DOHH2 (cell line): ENCODE data around the gene FCGR2B.

ENCODE experiments used
- H3F3A ChIP-seq: fragments of 200-600 bp; sonication (generic), shearing (Covaris generic); 2 replicates; pipeline ENCODE4 v1.6.0; 2016; ENCODE audit warnings: antibody characterized with exemption, mild to moderate bottlenecking; ENCODE audit not compliant: control insufficient read depth, insufficient read depth
- H3K27ac ChIP-seq: fragments of 200-600 bp; sonication (generic); 2 replicates; pipeline ENCODE4 v1.5.1; 2014; ENCODE audit warnings: low read depth, mild to moderate bottlenecking, low read length, moderate library complexity
- H3K27me3 ChIP-seq: fragments of 200-600 bp; sonication (generic); 2 replicates; pipeline ENCODE4 v1.6.1; 2014; ENCODE audit warnings: mild to moderate bottlenecking, low read length, mixed read lengths; ENCODE audit not compliant: control insufficient read depth
- H3K36me3 ChIP-seq: fragments of 200-600 bp; sonication (generic); 2 replicates; pipeline ENCODE4 v1.6.1; 2014; ENCODE audit warnings: mild to moderate bottlenecking, low read length, moderate library complexity, mixed read lengths; ENCODE audit not compliant: control insufficient read depth
- H3K4me1 ChIP-seq: fragments of 200-600 bp; sonication (generic); 2 replicates; pipeline ENCODE4 v1.6.1; 2014; ENCODE audit warnings: mild to moderate bottlenecking, low read length, mixed read lengths; ENCODE audit not compliant: control insufficient read depth
- H3K4me2 ChIP-seq: fragments of 200-600 bp; sonication (generic); 2 replicates; pipeline ENCODE4 v1.6.0; 2014; ENCODE audit warnings: mild to moderate bottlenecking, low read length, moderate library complexity
- H3K4me3 ChIP-seq: fragments of 200-600 bp; sonication (generic); 2 replicates; pipeline ENCODE4 v1.5.1; 2014; ENCODE audit warnings: mild to moderate bottlenecking, low read length, mixed read lengths
- H3K79me2 ChIP-seq: fragments of 200-600 bp; sonication (generic); 2 replicates; pipeline ENCODE4 v1.6.1; 2014; ENCODE audit warnings: mild to moderate bottlenecking, low read length, mixed read lengths; ENCODE audit not compliant: control insufficient read depth
- H3K9me2 ChIP-seq: fragments of 200-600 bp; sonication (generic); replicated peaks from 2 replicates; pipeline ENCODE4 v1.6.1; 2014; ENCODE audit warnings: mild to moderate bottlenecking, low read length, mixed read lengths; ENCODE audit not compliant: control insufficient read depth
- H3K9me3 ChIP-seq: fragments of 200-600 bp; sonication (generic); 2 replicates; pipeline ENCODE4 v1.6.1; 2014; ENCODE audit warnings: antibody characterized with exemption, low read length, mixed read lengths; ENCODE audit not compliant: control insufficient read depth, insufficient read depth
- H4K20me1 ChIP-seq: fragments of 200-600 bp; sonication (generic); 2 replicates; pipeline ENCODE4 v1.6.0; 2014; ENCODE audit warnings: low read depth, mild to moderate bottlenecking, antibody characterized with exemption, low read length, moderate library complexity; ENCODE audit not compliant: control insufficient read depth, insufficient read depth
- CTCF ChIP-seq: fragments of 200-600 bp; sonication (generic); IDR thresholded peaks from one replicate; pipeline ENCODE4 v1.5.1; 2014; ENCODE audit warnings: antibody characterized with exemption, mild to moderate bottlenecking, low read depth, low read length; ENCODE audit not compliant: poor library complexity, severe bottlenecking
- EZH2phosphoT487 ChIP-seq: fragments of 200-600 bp; sonication (generic); IDR thresholded peaks from 2 replicates; pipeline ENCODE4 v1.6.1; 2017; ENCODE audit warnings: borderline replicate concordance, mild to moderate bottlenecking, antibody characterized with exemption, low read length, moderate library complexity, mixed read lengths

The FCGR2B gene

GRCh38 chr1:161676958-161677689 is 14.2 kb downstream of the FCGR2B start:
- peaks cover 5% of the 10 kb centered on the region for H3K4me1 ChIP-seq
- no peak overlapping the region for H3K4me2 ChIP-seq
- no peaks in the 10 kb centered on the region for H3K9me3 ChIP-seq

DNA sequence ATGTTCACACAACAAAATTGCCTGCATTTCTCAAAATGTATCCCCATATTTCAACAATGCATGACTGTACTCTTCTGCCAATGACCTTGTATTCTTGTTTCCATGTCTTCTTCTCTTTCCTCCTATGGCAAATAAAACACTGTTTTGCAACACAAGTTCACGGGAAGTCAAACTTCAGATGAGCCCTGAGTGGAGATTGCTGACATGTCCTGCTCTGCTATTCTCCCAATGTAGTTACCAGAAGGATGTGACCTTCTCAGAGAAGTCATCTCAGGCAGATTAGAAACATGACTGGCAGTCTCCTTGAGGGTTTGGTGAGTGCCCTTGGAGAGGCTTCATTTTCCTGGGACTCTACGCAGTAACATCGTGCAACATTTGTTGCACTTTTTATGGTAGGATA is 15.6 kb downstream of the FCGR2B start:
- H3K4me3 ChIP-seq = no peak overlapping the region
- H3K9me2 ChIP-seq = no peaks in the 10 kb centered on the region
- no peak overlapping the region for H3K27ac ChIP-seq
- H4K20me1 ChIP-seq = no peaks in the 10 kb centered on the region
- no peaks in the 10 kb centered on the region for H3K36me3 ChIP-seq
- no peaks in the 10 kb centered on the region for H3K9me3 ChIP-seq
- H3F3A ChIP-seq = no peaks in the 10 kb centered on the region
- no peak for TF ChIP-seq EZH2phosphoT487
- TF ChIP-seq CTCF = no peak
- no peaks in the 10 kb centered on the region for H3K27me3 ChIP-seq
- H3K4me2 ChIP-seq = no peak overlapping the region
- H3K4me1 ChIP-seq = peaks cover 5% of the 10 kb centered on the region
- no peaks in the 10 kb centered on the region for H3K79me2 ChIP-seq

More at GRCh38 chr1:161676958-161677689, 14.2 kb downstream of the FCGR2B start:
- TF ChIP-seq EZH2phosphoT487 = no peak
- H4K20me1 ChIP-seq = no peaks in the 10 kb centered on the region
- H3F3A ChIP-seq = no peaks in the 10 kb centered on the region
- no peaks in the 10 kb centered on the region for H3K9me2 ChIP-seq
- no peaks in the 10 kb centered on the region for H3K27me3 ChIP-seq
- no peaks in the 10 kb centered on the region for H3K36me3 ChIP-seq
- H3K4me3 ChIP-seq = no peak overlapping the region
- H3K27ac ChIP-seq = no peak overlapping the region
- no peaks in the 10 kb centered on the region for H3K79me2 ChIP-seq

- Histone ChIP-seq H3K9me2 (no peaks in the 10 kb centered on the region), H3K27me3 (no peaks in the 10 kb centered on the region), H3K4me3 (no peak overlapping the region), H3K4me2 (no peak overlapping the region), H3K9me3 (no peaks in the 10 kb centered on the region), H3K79me2 (no peaks in the 10 kb centered on the region), H3K36me3 (no peaks in the 10 kb centered on the region), H3K4me1 (peaks cover 5% of the 10 kb centered on the region), H3F3A (no peaks in the 10 kb centered on the region), H3K27ac (no peak overlapping the region), H4K20me1 (no peaks in the 10 kb centered on the region)
- no peak for TF ChIP-seq CTCF
- no peak for TF ChIP-seq EZH2phosphoT487
Measured at GRCh38 chr1:161681879-161682278, 18.9 kb downstream of the FCGR2B start.

DNA sequence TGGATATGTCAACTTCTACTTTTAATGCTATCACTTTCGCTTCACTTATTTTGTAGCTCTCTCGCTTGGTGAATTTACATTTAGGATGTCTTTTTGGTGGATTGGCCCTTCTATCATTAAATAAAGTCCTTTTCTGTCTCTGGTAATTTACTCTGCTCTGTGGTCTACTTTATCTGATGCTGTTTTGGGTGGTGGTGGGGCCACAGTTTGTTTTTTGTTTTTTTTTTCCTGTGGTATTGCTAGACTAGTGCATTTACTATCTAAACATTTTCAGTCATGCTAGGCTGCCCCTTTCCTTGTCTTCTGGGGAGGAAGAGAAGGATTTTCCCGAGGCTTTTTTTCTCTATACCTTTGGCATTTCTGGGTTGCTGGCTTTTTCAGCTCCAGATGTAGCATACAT is 26.0 kb downstream of the FCGR2B start:
- Histone ChIP-seq H3K79me2 (no peaks in the 10 kb centered on the region), H4K20me1 (no peaks in the 10 kb centered on the region), H3F3A (0 out of 2 replicates have a peak, but pooled peaks cover 5% of the 10 kb centered on the region), H3K27me3 (no peaks in the 10 kb centered on the region), H3K4me3 (no peak overlapping the region), H3K9me3 (no peaks in the 10 kb centered on the region), H3K4me1 (peaks cover 7% of the 10 kb centered on the region), H3K27ac (no peak overlapping the region), H3K4me2 (no peak overlapping the region), H3K9me2 (no peaks in the 10 kb centered on the region), H3K36me3 (no peaks in the 10 kb centered on the region)
- TF ChIP-seq CTCF = no peak
- no peak for TF ChIP-seq EZH2phosphoT487
